Endodermal cell (in vitro differentiated cells): Measurements from ENCODE around the gene C17orf114.

ENCODE experiments used
- DNase-seq: peaks from one replicate; pipeline ENCODE4 v3.0.0-alpha.2; 2017
- H3K27ac ChIP-seq: 2 replicates; pipeline ENCODE4 v1.5.1; 2013; ENCODE audit warnings: mild to moderate bottlenecking, low read depth, low read length, moderate library complexity
- H3K27me3 ChIP-seq: 2 replicates; pipeline ENCODE4 v1.6.1; 2013; ENCODE audit warnings: mild to moderate bottlenecking, low read length, moderate library complexity; ENCODE audit not compliant: insufficient read depth, control insufficient read depth, poor library complexity, severe bottlenecking
- H3K36me3 ChIP-seq: 2 replicates; pipeline ENCODE4 v1.7.0; 2013; ENCODE audit warnings: mild to moderate bottlenecking, low read length, moderate library complexity; ENCODE audit not compliant: control insufficient read depth, insufficient read depth
- H3K4me1 ChIP-seq: one replicate; pipeline ENCODE4 v1.7.0; 2013; ENCODE audit warnings: low read length; ENCODE audit not compliant: control insufficient read depth, insufficient read depth
- H3K4me3 ChIP-seq: 2 replicates; pipeline ENCODE4 v1.5.1; 2013; ENCODE audit warnings: mild to moderate bottlenecking, low read length, moderate library complexity
- H3K9ac ChIP-seq: 2 replicates; pipeline ENCODE4 v1.6.1; 2013; ENCODE audit warnings: mild to moderate bottlenecking, low read length, moderate library complexity; ENCODE audit not compliant: poor library complexity, severe bottlenecking; ENCODE audit errors: extremely low read depth
- H3K9me3 ChIP-seq: 2 replicates; pipeline ENCODE4 v1.6.1; 2013; ENCODE audit warnings: mild to moderate bottlenecking, low read length, moderate library complexity; ENCODE audit not compliant: control insufficient read depth
- H3K27ac Mint-ChIP-seq: 2 replicates; pipeline ENCODE4 v1.8.0; 2020; ENCODE audit warnings: mixed read lengths
- H3K27me3 Mint-ChIP-seq: 2 replicates; pipeline ENCODE4 v1.8.0; 2021; ENCODE audit warnings: mild to moderate bottlenecking, mixed read lengths; ENCODE audit not compliant: insufficient read depth
- H3K36me3 Mint-ChIP-seq: 2 replicates; pipeline ENCODE4 v1.8.0; 2020; ENCODE audit warnings: low read depth, mixed read lengths
- H3K4me1 Mint-ChIP-seq: 2 replicates; pipeline ENCODE4 v1.8.0; 2020; ENCODE audit warnings: mixed read lengths
- H3K4me3 Mint-ChIP-seq: 2 replicates; pipeline ENCODE4 v1.8.0; 2020; ENCODE audit warnings: mild to moderate bottlenecking, moderate library complexity, mixed read lengths
- H3K9me3 Mint-ChIP-seq: 2 replicates; pipeline ENCODE4 v1.8.0; 2020; ENCODE audit warnings: mild to moderate bottlenecking, mixed read lengths
- CTCF ChIP-seq: fragments of 200-600 bp; sonication (generic); conservative IDR thresholded peaks from 2 replicates; pipeline ENCODE4 v1.5.0; 2021; ENCODE audit warnings: antibody characterized with exemption, mild to moderate bottlenecking
- WGBS, 2 experiments: methylation state at CpG; one replicate each; pipeline versions ENCODE4 v1.1.5 to v1.1.7; 2013; ENCODE audit warnings: missing lambda C conversion rate in 2 of 2, mixed read lengths in 1 of 2; ENCODE audit not compliant: insufficient coverage in 1 of 2, insufficient read length in 1 of 2; 5-methylcytosine and 5-hydroxymethylcytosine counted together

The C17orf114 gene

GRCh38 chr17:4827399-4827798 is 25.3 kb upstream of the C17orf114 start:
- no peak overlapping the region for H3K27ac Mint-ChIP-seq
- DNase-seq: no peak
- H3K4me1 Mint-ChIP-seq: no peaks in the 10 kb centered on the region
- WGBS, 2 experiments: 73 to 84% methylated on average over 3 to 8 of the region's 8 CpGs
- H3K27ac ChIP-seq: no peak overlapping the region
- peaks cover 6% of the 10 kb centered on the region for H3K36me3 Mint-ChIP-seq
- no peaks in the 10 kb centered on the region for H3K27me3 ChIP-seq
- H3K9ac ChIP-seq: no peak overlapping the region
- H3K9me3 ChIP-seq: no peaks in the 10 kb centered on the region
- no peak for TF ChIP-seq CTCF
- no peaks in the 10 kb centered on the region for H3K27me3 Mint-ChIP-seq
- no peaks in the 10 kb centered on the region for H3K4me1 ChIP-seq
- no peak overlapping the region for H3K4me3 Mint-ChIP-seq
- no peak overlapping the region for H3K4me3 ChIP-seq
- peaks cover 8% of the 10 kb centered on the region for H3K36me3 ChIP-seq
- no peaks in the 10 kb centered on the region for H3K9me3 Mint-ChIP-seq

GRCh38 chr17:4823373-4824089 is 21.4 kb upstream of the C17orf114 start:
- Mint-ChIP-seq H3K4me1 (no peaks in the 10 kb centered on the region), H3K36me3 (peaks cover 25% of the 10 kb centered on the region), H3K27me3 (no peaks in the 10 kb centered on the region), H3K4me3 (no peak overlapping the region), H3K9me3 (no peaks in the 10 kb centered on the region), H3K27ac (peak overlapping the region; percentile 30)
- 87 to 90% methylated on average over 6 to 12 of the region's 12 CpGs for WGBS, 2 experiments
- no peak for DNase-seq
- TF ChIP-seq CTCF: no peak
- no peaks in the 10 kb centered on the region for H3K27me3 ChIP-seq
- no peak overlapping the region for H3K4me3 ChIP-seq
- H3K27ac ChIP-seq: peak overlapping the region; percentile 24
- H3K9ac ChIP-seq: no peak overlapping the region
- H3K4me1 ChIP-seq: no peaks in the 10 kb centered on the region
- peaks cover 19% of the 10 kb centered on the region for H3K36me3 ChIP-seq
- H3K9me3 ChIP-seq: no peaks in the 10 kb centered on the region

GRCh38 chr17:4822835-4823234 is 20.7 kb upstream of the C17orf114 start:
- peaks cover 31% of the 10 kb centered on the region for H3K36me3 Mint-ChIP-seq
- H3K4me3 Mint-ChIP-seq: no peak overlapping the region
- H3K9me3 Mint-ChIP-seq: no peaks in the 10 kb centered on the region
- DNase-seq: no peak
- Histone ChIP-seq H3K9ac (no peak overlapping the region), H3K27me3 (no peaks in the 10 kb centered on the region), H3K27ac (peak overlapping the region; percentile 24), H3K36me3 (peaks cover 22% of the 10 kb centered on the region), H3K4me1 (no peaks in the 10 kb centered on the region), H3K4me3 (no peak overlapping the region), H3K9me3 (no peaks in the 10 kb centered on the region)
- H3K4me1 Mint-ChIP-seq: no peaks in the 10 kb centered on the region
- H3K27ac Mint-ChIP-seq: peak overlapping the region; percentile 30
- no peak for TF ChIP-seq CTCF
- 94% methylated on average over 3 of the region's 3 CpGs; no CpG with 5 or more reads in 1 of the 2 experiments for WGBS, 2 experiments
- no peaks in the 10 kb centered on the region for H3K27me3 Mint-ChIP-seq
